ENCODE results near the gene LDB3.

The LDB3 gene

DNA sequence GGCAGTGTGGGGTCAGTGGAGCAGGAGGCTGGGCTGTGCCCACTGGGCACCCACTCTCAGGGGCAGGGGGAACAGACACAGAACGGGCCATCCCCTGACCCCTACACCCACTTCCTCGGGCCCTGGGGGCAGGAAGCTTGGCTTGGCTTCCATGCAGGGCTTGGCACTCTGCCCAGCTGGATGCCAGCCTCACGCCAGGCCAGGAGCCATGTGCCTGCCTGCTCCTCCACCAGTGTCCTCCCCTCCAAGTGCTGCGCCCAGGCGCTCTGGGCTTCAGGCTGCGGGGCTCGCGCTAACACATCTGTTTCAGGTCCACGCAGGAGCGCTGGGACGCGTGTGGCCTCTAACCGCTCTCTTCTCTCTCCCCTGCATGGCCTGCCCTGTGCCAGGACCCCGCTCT lies 12.7 kb downstream of the LDB3 start:
- H3K27me3 Mint-ChIP-seq, result peaks cover 26 to 31% of the 10 kb centered on the region in 2 donors
- peaks cover 2 to 15% of the 10 kb centered on the region in 2 donors for H3K4me1 Mint-ChIP-seq

DNA sequence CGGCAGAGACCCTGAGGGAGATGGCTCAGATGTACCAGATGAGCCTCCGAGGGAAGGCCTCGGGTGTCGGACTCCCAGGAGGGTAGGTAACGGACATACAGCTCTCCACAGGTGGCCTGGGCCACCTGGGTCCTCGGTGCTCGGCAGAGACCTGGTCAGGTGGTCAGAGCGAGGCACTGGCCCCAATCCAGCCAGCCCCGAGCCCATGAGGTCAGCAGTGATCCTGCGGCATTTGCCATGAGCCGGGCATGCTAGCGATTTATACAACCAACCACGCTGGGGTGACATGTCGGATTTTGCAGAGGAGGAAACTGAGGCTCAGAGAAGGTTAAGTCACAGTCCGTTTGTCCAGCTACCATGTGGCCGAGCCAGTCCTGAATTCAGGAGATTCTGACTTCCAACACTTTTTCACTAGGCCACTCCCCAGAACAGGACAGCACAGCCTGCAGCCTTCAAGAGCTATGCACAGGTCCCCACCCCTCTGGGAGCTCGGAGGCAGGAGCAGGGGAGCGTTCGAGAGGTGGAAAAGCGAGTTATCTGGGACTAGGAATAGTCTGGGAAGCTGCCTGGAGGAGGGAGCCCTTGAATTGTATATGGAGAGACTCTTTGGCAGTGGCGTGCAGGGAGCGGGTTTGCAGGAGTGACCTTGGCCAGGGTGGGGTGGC lies 13.5 kb downstream of the LDB3 start:
- H3K9me3 Mint-ChIP-seq, result peaks cover 0 to 4% of the 10 kb centered on the region in 2 donors
- DNase-seq, result no peak
- peaks cover 27 to 39% of the 10 kb centered on the region in 2 donors for H3K27me3 Mint-ChIP-seq
- H3K4me3 Mint-ChIP-seq, result no peak overlapping the region
- peaks cover 2 to 15% of the 10 kb centered on the region in 2 donors for H3K4me1 Mint-ChIP-seq
- no peaks in the 10 kb centered on the region for H3K36me3 Mint-ChIP-seq
- ATAC-seq (replicated peaks), result no peak
- no peak overlapping the region for H3K27ac Mint-ChIP-seq

More for the DNA sequence above, 12.7 kb downstream of the LDB3 start:
- ATAC-seq (replicated peaks) (no peak), DNase-seq (no peak)
- no peak overlapping the region for H3K27ac Mint-ChIP-seq
- no peaks in the 10 kb centered on the region for H3K36me3 Mint-ChIP-seq
- H3K4me3 Mint-ChIP-seq, result no peak overlapping the region
- H3K9me3 Mint-ChIP-seq, result peaks cover 0 to 4% of the 10 kb centered on the region in 2 donors

DNA sequence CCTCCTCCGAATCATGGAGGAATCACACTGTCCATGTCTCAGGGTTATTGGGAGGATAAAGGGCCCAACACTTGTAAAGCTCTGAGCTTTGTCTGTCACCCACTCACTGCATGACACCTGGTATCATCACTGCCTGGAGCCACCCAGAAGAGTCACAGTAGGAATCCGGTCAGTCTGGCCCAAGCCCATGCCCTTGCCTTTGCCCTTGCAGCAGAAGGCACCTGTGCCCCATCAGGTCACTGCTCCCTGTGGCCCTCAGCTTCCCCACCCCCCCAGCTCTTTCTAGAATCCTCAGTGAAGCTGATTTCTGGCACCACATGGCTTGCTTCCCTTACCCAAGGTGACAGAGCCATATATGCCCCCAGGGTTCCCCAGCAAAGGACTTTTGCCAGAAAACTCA lies 14.4 kb downstream of the LDB3 start:
- ATAC-seq (replicated peaks) (no peak), DNase-seq (no peak)
- Mint-ChIP-seq H3K36me3 (no peaks in the 10 kb centered on the region), H3K4me1 (peaks cover 2 to 15% of the 10 kb centered on the region in 2 donors), H3K9me3 (peaks cover 0 to 4% of the 10 kb centered on the region in 2 donors), H3K27ac (no peak overlapping the region), H3K27me3 (peaks cover 27 to 39% of the 10 kb centered on the region in 2 donors), H3K4me3 (no peak overlapping the region)

DNA sequence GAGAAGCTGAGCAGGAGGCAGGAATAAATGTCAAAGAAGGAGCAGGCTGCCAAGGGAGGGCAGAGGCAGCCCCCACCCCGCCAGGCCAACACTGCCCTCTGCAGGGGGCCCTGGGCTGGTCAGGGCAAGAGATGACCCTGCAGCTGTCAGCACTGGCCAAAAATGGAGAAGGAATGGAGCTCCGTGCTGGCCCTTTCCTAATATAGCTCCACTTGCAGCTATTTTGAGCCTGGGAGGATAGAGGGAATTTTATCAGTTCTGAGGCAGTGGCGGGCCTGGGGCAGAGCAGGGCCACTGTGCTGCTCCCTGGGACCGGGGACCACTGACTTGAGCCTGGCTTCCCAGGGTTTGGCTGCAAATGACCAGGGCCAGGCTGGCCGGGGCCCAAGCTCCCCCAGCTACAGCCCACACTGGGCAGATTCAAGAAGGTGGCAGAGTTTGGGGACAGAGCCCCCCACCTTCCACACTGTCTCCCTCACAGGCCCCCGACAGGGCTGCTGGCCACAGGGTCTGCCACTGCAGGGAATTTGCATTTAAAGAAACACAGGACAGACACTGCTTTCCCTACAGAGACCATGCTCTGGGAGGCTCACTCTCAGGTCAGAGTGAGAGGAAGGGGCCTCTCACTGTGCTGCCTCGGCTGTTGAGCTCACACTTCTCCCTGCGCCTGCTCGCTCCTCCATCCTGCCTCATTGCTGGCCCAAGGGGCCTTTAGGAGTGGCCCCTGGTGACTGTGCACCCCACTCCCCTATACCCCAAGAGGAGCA lies 16.2 kb downstream of the LDB3 start:
- Mint-ChIP-seq H3K4me1 (peaks cover 6 to 17% of the 10 kb centered on the region in 2 donors), H3K4me3 (no peak overlapping the region), H3K36me3 (no peaks in the 10 kb centered on the region), H3K27me3 (peaks cover 35 to 46% of the 10 kb centered on the region in 2 donors), H3K9me3 (no peaks in the 10 kb centered on the region), H3K27ac (no peak overlapping the region)
- DNase-seq, result no peak
- ATAC-seq (replicated peaks), result no peak

DNA sequence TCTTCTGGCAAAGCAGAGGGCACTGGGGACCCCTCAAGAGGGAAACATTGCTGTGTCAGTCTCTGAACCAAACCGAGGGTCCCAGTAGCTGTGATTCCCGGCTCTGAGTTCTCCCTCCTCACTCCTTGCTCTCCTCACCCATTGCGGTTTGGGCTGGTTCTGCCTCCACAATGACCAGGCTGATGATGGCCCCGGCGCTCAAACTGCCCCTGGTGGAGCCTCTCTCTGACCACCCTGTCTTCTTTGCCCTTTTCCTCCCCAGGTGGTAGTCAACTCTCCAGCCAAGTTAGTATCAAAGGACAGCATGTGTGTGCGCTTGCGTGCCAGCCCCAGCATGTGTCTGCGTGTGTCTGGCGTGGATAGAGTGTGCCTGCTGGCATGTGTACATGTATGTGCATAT lies 17.1 kb downstream of the LDB3 start:
- peaks cover 6 to 11% of the 10 kb centered on the region in 2 donors for H3K4me1 Mint-ChIP-seq
- H3K9me3 Mint-ChIP-seq, result no peaks in the 10 kb centered on the region
- no peak for ATAC-seq (replicated peaks)
- no peak for DNase-seq
- no peak overlapping the region for H3K27ac Mint-ChIP-seq
- no peak overlapping the region for H3K4me3 Mint-ChIP-seq
- H3K27me3 Mint-ChIP-seq, result peaks cover 36 to 49% of the 10 kb centered on the region in 2 donors
- H3K36me3 Mint-ChIP-seq, result no peaks in the 10 kb centered on the region

DNA sequence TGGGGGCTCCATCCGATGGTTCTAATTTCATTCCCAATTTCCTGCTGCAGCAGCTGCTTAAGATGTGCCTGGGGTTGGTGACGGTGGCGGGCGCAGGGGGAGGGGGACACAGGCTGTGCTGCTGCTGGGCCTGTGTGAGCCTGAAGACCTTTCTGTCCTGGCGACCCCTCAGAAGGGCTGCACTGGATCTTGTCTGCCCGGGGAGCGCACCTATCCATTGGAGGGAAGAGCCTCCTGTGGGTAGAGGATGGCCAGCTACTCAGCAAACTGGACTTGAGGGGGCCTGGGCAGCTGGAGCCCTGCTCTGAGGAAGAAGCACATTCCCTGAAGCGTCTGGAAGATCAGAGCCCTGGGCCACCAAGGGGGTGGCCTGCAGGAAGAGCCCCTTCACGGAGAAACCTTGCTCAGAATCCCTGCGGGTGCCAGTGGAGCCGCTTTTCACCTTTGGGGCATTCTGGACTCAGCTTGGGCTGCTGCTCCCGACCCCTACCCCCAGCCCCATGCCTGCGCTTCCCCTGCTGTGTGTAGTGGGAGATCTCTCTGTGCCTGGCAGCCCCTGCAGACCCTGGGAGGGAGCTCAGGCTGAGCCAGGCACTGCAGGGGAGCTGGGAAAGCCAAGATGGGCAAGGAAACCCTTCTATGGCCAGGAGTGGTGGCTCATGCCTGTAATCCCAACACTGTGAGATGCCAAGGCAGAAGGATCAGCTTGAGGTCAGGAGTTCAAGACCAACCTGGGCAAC lies 17.8 kb downstream of the LDB3 start:
- peaks cover 36 to 52% of the 10 kb centered on the region in 2 donors for H3K27me3 Mint-ChIP-seq
- no peaks in the 10 kb centered on the region for H3K36me3 Mint-ChIP-seq
- ATAC-seq (replicated peaks), result no peak
- H3K4me3 Mint-ChIP-seq, result no peak overlapping the region
- no peaks in the 10 kb centered on the region for H3K9me3 Mint-ChIP-seq
- no peak overlapping the region for H3K27ac Mint-ChIP-seq
- DNase-seq, result no peak
- peaks cover 6 to 11% of the 10 kb centered on the region in 2 donors for H3K4me1 Mint-ChIP-seq

DNA sequence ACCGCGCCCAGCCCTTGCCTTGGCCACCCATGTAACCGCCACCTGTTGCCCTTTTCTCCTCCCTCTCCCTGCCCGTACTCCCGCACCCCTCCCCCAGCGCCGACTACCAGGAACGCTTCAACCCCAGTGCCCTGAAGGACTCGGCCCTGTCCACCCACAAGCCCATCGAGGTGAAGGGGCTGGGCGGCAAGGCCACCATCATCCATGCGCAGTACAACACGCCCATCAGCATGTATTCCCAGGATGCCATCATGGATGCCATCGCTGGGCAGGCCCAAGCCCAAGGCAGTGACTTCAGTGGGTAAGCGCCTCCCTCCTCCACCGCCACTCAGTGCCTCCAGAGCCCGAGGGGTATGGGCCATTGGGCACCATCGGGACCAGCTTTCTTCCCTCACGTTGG lies 18.7 kb downstream of the LDB3 start:
- DNase-seq (no peak), ATAC-seq (replicated peaks) (no peak)
- Mint-ChIP-seq H3K4me3 (no peak overlapping the region), H3K9me3 (no peaks in the 10 kb centered on the region), H3K36me3 (no peaks in the 10 kb centered on the region), H3K27me3 (peaks cover 31 to 52% of the 10 kb centered on the region in 2 donors), H3K27ac (no peak overlapping the region), H3K4me1 (peaks cover 6 to 11% of the 10 kb centered on the region in 2 donors)

DNA sequence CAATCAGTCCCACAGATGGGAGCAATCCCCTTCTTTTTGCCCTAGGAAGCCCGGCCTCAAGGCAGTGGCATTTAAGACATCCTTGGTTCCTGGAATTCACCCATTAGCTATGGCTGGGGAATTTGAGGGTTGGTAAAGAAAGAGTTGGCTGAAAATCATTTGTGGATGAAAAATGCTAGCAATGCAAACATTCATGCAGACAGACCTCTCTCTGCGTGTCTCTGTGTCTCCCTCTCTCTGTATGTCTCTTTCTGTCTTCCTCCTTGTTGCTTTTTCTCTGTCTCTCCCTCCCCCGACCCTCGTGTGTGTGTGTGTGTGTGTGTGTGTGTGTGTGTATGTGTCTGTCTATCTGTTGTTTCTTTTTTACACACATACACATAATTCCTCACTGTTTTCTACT lies 19.4 kb downstream of the LDB3 start:
- Mint-ChIP-seq H3K4me1 (peaks cover 6 to 11% of the 10 kb centered on the region in 2 donors), H3K9me3 (no peaks in the 10 kb centered on the region), H3K27me3 (peaks cover 27 to 52% of the 10 kb centered on the region in 2 donors), H3K36me3 (no peaks in the 10 kb centered on the region), H3K4me3 (no peak overlapping the region), H3K27ac (no peak overlapping the region)
- no peak for ATAC-seq (replicated peaks)
- no peak for DNase-seq

DNA sequence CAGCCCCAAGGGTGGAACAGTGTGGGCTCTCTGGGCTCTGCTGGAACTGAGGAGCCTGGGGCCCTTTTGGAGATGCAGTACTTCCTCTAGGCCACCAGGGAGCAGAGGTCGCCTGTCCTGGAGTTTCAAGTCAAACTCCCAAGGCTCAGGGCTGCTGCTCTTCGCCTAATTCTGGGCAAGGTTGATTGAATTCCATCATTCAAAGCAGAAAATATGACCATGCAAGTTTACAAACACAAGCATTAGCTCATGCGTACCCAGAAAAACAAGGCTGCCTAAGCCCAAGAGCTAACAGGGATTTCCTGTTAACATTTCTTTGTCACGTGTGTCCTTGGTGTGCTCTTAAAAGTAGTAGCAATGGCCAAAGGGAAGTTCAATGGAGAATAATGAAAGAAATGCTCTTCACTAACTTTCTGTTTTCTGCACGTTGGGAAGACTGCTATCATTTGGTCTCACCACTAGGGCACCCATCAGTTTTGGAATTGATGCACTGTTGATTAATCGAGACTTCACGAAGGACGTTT lies 20.1 kb downstream of the LDB3 start:
- DNase-seq, result peak; percentile 29

DNA sequence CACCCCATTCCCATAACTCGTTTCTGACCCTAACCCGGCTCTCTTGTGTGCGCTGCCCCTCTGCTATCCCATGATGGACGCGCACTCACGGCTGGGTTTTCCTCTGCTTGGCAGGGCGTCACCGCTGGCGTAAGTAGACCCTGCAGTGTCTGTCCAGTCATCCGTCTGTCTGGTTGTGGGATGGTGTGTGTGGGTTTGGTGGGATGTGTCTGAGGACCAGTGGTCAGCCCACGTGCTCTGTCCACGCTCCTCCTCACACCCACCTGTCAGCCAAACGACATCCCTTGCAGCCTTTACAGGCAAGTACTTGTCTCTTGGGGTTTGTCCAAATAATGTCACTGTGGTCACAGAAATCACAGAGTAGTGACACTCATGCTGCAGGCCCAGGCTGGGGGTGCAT lies 20.8 kb downstream of the LDB3 start:
- Mint-ChIP-seq H3K36me3 (no peaks in the 10 kb centered on the region), H3K4me3 (no peak overlapping the region), H3K27me3 (peaks cover 17 to 50% of the 10 kb centered on the region in 2 donors), H3K4me1 (peaks cover 10 to 16% of the 10 kb centered on the region in 2 donors), H3K27ac (no peak overlapping the region), H3K9me3 (no peaks in the 10 kb centered on the region)
- ATAC-seq (replicated peaks) (no peak), DNase-seq (no peak)

More for the DNA sequence above, 20.1 kb downstream of the LDB3 start:
- peaks cover 6 to 11% of the 10 kb centered on the region in 2 donors for H3K4me1 Mint-ChIP-seq
- H3K27ac Mint-ChIP-seq, result no peak overlapping the region
- H3K36me3 Mint-ChIP-seq, result no peaks in the 10 kb centered on the region
- H3K4me3 Mint-ChIP-seq, result peak overlapping the region in 1 of 2 donors; percentile 36
- H3K27me3 Mint-ChIP-seq, result peaks cover 20 to 52% of the 10 kb centered on the region in 2 donors
- no peaks in the 10 kb centered on the region for H3K9me3 Mint-ChIP-seq
- ATAC-seq (replicated peaks), result peak; percentile 82 to 87

DNA sequence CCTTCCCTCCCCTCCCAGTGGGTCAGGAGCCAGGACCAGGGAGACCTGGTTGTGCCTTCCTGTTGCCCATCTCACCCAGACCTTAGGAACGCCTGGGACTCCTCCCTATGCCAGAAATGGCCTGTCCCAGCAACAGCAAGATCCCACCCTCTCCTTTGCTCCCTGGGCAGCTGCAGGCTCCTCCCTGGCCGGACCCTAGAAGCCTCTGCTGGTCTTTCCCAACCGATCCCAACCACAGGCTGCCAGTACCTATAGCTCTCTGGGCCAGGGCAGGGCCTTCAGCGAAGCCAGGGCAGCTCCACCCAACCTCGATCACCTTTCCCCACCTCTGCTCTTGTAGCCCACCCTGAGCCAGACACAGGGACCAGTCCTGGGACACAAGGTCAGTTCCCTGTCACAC lies 21.9 kb downstream of the LDB3 start:
- H3K4me3 Mint-ChIP-seq, result no peak overlapping the region
- ATAC-seq (replicated peaks) (no peak), DNase-seq (no peak)
- no peak overlapping the region for H3K27ac Mint-ChIP-seq
- peaks cover 10 to 16% of the 10 kb centered on the region in 2 donors for H3K4me1 Mint-ChIP-seq
- no peaks in the 10 kb centered on the region for H3K9me3 Mint-ChIP-seq
- H3K36me3 Mint-ChIP-seq, result no peaks in the 10 kb centered on the region
- H3K27me3 Mint-ChIP-seq, result peaks cover 17 to 42% of the 10 kb centered on the region in 2 donors

DNA sequence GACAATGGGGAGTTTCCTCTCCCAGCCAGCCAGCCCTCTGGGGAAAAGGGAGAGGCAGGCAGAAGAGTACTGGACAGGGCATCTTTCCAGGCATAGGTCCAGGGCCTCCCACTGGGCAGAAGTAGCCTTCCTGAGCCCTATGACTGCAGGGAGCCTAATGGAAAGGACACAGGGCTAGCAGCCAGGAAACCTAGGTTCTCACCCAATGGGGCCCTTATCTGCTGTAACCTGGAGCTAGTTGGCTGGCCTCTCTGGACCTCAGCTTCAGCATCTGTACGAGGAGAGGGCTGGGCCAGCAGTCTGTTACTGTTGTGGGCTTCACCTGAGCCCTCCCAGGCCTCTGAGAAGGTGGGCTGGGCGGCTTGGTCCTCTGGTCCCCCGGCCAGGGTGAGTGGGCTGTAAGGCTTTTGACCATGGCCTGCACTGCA lies 22.4 kb downstream of the LDB3 start:
- no peak overlapping the region for H3K4me3 Mint-ChIP-seq
- no peak overlapping the region for H3K27ac Mint-ChIP-seq
- ATAC-seq (replicated peaks) (no peak), DNase-seq (no peak)
- H3K4me1 Mint-ChIP-seq, result peaks cover 10 to 16% of the 10 kb centered on the region in 2 donors
- H3K36me3 Mint-ChIP-seq, result no peaks in the 10 kb centered on the region
- no peaks in the 10 kb centered on the region for H3K9me3 Mint-ChIP-seq
- peaks cover 14 to 40% of the 10 kb centered on the region in 2 donors for H3K27me3 Mint-ChIP-seq

DNA sequence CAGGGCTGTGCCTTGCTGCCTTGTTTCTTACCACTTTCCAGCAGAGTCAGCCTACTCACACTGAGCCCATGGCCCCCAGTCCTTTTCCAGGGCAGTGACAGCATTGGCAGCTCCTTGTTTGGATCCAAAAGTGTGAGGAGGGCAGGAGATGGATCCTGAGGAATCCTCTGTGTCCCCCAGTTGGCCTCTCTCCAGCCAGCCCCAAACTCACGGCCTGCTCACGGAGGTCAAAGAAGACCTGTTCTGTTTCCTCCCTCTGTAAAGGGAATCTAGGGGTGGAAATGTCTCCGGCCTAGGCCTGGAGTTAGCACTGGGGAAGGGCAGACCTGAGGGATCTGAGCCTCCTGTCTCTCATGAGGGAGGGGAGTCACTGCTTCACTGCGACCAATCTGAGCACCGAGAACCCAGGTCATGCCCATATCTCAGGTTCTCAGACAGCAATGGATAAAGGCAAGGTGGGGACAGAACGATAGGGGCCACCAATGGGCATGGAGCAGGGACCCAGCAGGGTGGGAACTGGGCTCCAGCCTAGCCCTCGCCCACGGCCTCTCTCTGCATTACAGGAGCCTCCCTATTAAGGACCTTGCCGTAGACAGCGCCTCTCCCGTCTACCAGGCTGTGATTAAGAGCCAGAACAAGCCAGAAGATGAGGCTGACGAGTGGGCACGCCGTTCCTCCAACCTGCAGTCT lies 23.2 kb downstream of the LDB3 start:
- Mint-ChIP-seq H3K9me3 (no peaks in the 10 kb centered on the region), H3K27ac (no peak overlapping the region), H3K36me3 (no peaks in the 10 kb centered on the region), H3K27me3 (peaks cover 14 to 40% of the 10 kb centered on the region in 2 donors), H3K4me3 (no peak overlapping the region), H3K4me1 (peaks cover 10 to 16% of the 10 kb centered on the region in 2 donors)
- DNase-seq (no peak), ATAC-seq (replicated peaks) (no peak)
